GM18507 (cell line): ENCODE data around the gene VMA21.

ENCODE experiments used
- DNase-seq: peaks from one replicate; pipeline ENCODE4 v3.0.0; 2011; ENCODE audit warnings: low read depth; ENCODE audit not compliant: insufficient read length; ENCODE audit errors: extremely low spot score
- FAIRE-seq: peaks from 2 replicates; lab custom pipeline; 2011; peaks lifted over from hg19 to GRCh38; lab: Jason Lieb, UNC

The VMA21 gene

GRCh38 chrX:151396825-151397740, at the start of gene VMA21:
VMA21 (plus strand) TSS chrX:151397206; CDS start chrX:151397309, 103 bp downstream.
- FAIRE-seq (peak; percentile 68), DNase-seq (peak; percentile 54)

- DNase-seq (no peak), FAIRE-seq (no peak)
Observed at GRCh38 chrX:151359341-151359740, 37.7 kb upstream of the VMA21 start.

- FAIRE-seq (peak; percentile 57), DNase-seq (no peak)
Observed at GRCh38 chrX:151359931-151360871, 36.8 kb upstream of the VMA21 start.

GRCh38 chrX:151363316-151363715, 33.7 kb upstream of the VMA21 start:
- DNase-seq (no peak), FAIRE-seq (peak; percentile 5)

GRCh38 chrX:151365579-151365978, 31.4 kb upstream of the VMA21 start:
- DNase-seq (no peak), FAIRE-seq (no peak)

- DNase-seq: no peak
- FAIRE-seq: no peak
Observed at GRCh38 chrX:151370906-151371305, 26.1 kb upstream of the VMA21 start.

- FAIRE-seq: no peak
- no peak for DNase-seq
Observed at GRCh38 chrX:151384807-151385206, 12.2 kb upstream of the VMA21 start.

- DNase-seq (no peak), FAIRE-seq (no peak)
Observed at GRCh38 chrX:151386838-151387459, 10.1 kb upstream of the VMA21 start.

GRCh38 chrX:151391722-151392121, 5.3 kb upstream of the VMA21 start:
- no peak for FAIRE-seq

GRCh38 chrX:151393514-151393913, 3.5 kb upstream of the VMA21 start:
- peak; percentile 79 for FAIRE-seq
- DNase-seq: no peak

More at GRCh38 chrX:151391722-151392121, 5.3 kb upstream of the VMA21 start:
- no peak for DNase-seq

GRCh38 chrX:151396042-151396824, 773 bp upstream of the VMA21 start:
- no peak for DNase-seq
- no peak for FAIRE-seq

- FAIRE-seq: no peak
- DNase-seq: no peak
Observed at GRCh38 chrX:151397741-151398070, 700 bp downstream of the VMA21 start.

GRCh38 chrX:151398346-151398745, 1.3 kb downstream of the VMA21 start:
- DNase-seq: no peak
- FAIRE-seq: no peak

- DNase-seq (no peak), FAIRE-seq (no peak)
Observed at GRCh38 chrX:151402719-151403390, 5.8 kb downstream of the VMA21 start.

- FAIRE-seq (no peak), DNase-seq (no peak)
Observed at GRCh38 chrX:151416579-151416978, 19.6 kb downstream of the VMA21 start.

GRCh38 chrX:151419782-151420181, 22.8 kb downstream of the VMA21 start:
- FAIRE-seq (no peak), DNase-seq (no peak)

- FAIRE-seq: no peak
- no peak for DNase-seq
Observed at GRCh38 chrX:151424505-151424904, 27.5 kb downstream of the VMA21 start.

GRCh38 chrX:151448509-151448908, 51.5 kb downstream of the VMA21 start:
- no peak for FAIRE-seq
- DNase-seq: no peak

- no peak for FAIRE-seq
Observed at GRCh38 chrX:151458824-151459223, 61.8 kb downstream of the VMA21 start.

More at GRCh38 chrX:151458824-151459223, 61.8 kb downstream of the VMA21 start:
- DNase-seq: no peak
